Esophagus muscularis mucosa (tissue), 4 donors: ENCODE measurements around the gene ARHGAP32. TPM values are rescaled to one million over a fixed set of nuclear protein-coding genes. Genes with fewer than 3 reads are reported as not detected.

Experiments
- DNase-seq: peaks from one replicate; pipeline ENCODE4 v3.0.0-alpha.2; 2017; ENCODE audit errors: extremely low spot score
- H3K27ac ChIP-seq, 4 donors: fragments of 200-600 bp; sonication (generic); replicated peaks in 1 of 4; 1 replicate in 3 of 4; 2 replicates in 1 of 4; pipeline ENCODE4 v1.5.1; 2016 to 2019; ENCODE audit warnings: mild to moderate bottlenecking in 1 of 4
- H3K27me3 ChIP-seq, 4 donors: fragments of 200-600 bp; sonication (generic); one replicate each; pipeline versions ENCODE4 v1.5.1 to v1.6.0; 2016 to 2019
- H3K36me3 ChIP-seq, 4 donors: fragments of 200-600 bp; sonication (generic); one replicate each; pipeline ENCODE4 v1.5.1; 2016 to 2019
- H3K4me1 ChIP-seq, 4 donors: fragments of 200-600 bp; sonication (generic); one replicate each; pipeline ENCODE4 v1.5.1; 2016 to 2019
- H3K4me3 ChIP-seq, 4 donors: fragments of 200-600 bp; sonication (generic); 1 replicate in 2 of 4; 2 replicates in 2 of 4; pipeline ENCODE4 v1.5.1; 2016 to 2019; ENCODE audit warnings: mild to moderate bottlenecking in 4 of 4, moderate library complexity in 1 of 4
- H3K9me3 ChIP-seq, 4 donors: fragments of 200-600 bp; sonication (generic); 1 replicate in 3 of 4; 2 replicates in 1 of 4; pipeline ENCODE4 v1.5.1; 2016 to 2019
- EP300 ChIP-seq: sonication (generic); formaldehyde crosslinking; IDR thresholded peaks from one replicate; pipeline ENCODE4 v1.6.1; 2017; ENCODE audit warnings: antibody characterized with exemption
- POLR2A ChIP-seq: fragments of 450-650 bp; IDR thresholded peaks from one replicate; pipeline ENCODE4 v1.6.1; 2017; ENCODE audit warnings: antibody characterized with exemption, moderate library complexity, mild to moderate bottlenecking, low read depth
- POLR2AphosphoS5 ChIP-seq, 2 donors: sonication (generic); formaldehyde crosslinking; IDR thresholded peaks; one replicate each; pipeline ENCODE4 v1.6.1; 2017; ENCODE audit warnings: antibody characterized with exemption in 2 of 2
- WGBS: methylation state at CpG from one replicate; pipeline ENCODE4 v1.1.5; 2018; 5-methylcytosine and 5-hydroxymethylcytosine counted together
- intact Hi-C: fragments of 100-400 bp; cut with DNase I; formaldehyde crosslinking; loops from one replicate; pipeline ENCODE4 v1.15.1; 2023
- total RNA-seq, 4 donors: library from RNA; depleted of rRNA; stranded (reverse); fragments of >200 nt; gene quantifications; one replicate each; pipeline versions ENCODE4 v1.1.0 to v1.2.1, GENCODE V29; 2016
- TF ChIP-seq, protein P1 (sequence below), 3 experiments: fragments of 200-600 bp in 2 of 3; fragments of 450-650 bp in 1 of 3; sonication (generic) in 2 of 3; IDR thresholded peaks; one replicate each; pipeline ENCODE4 v1.5.1; 2017 to 2019; ENCODE audit warnings: antibody characterized with exemption in 3 of 3, mild to moderate bottlenecking in 2 of 3, moderate library complexity in 1 of 3

Gene ARHGAP32
- total RNA-seq, 4 donors from 2014 or later: 11.9 to 17.0 (median 15.8) TPM

GRCh38 chr11:129102225-129102624, 89.9 kb downstream of the ARHGAP32 start:
- Histone ChIP-seq H3K9me3 (peaks cover 0 to 30% (median 19%) of the 10 kb centered on the region in 4 donors), H3K4me1 (no peaks in the 10 kb centered on the region), H3K4me3 (no peak overlapping the region), H3K27ac (no peak overlapping the region), H3K36me3 (peaks cover 0 to 7% (median 0%) of the 10 kb centered on the region in 4 donors), H3K27me3 (no peaks in the 10 kb centered on the region)
- DNase-seq: no peak
- intact Hi-C loops: no loop called here
- TF ChIP-seq POLR2AphosphoS5 (IDR thresholded peaks at IDR 0.05) (no peak), POLR2A (no peak), EP300 (no peak)
- TF ChIP-seq, protein P1, sequence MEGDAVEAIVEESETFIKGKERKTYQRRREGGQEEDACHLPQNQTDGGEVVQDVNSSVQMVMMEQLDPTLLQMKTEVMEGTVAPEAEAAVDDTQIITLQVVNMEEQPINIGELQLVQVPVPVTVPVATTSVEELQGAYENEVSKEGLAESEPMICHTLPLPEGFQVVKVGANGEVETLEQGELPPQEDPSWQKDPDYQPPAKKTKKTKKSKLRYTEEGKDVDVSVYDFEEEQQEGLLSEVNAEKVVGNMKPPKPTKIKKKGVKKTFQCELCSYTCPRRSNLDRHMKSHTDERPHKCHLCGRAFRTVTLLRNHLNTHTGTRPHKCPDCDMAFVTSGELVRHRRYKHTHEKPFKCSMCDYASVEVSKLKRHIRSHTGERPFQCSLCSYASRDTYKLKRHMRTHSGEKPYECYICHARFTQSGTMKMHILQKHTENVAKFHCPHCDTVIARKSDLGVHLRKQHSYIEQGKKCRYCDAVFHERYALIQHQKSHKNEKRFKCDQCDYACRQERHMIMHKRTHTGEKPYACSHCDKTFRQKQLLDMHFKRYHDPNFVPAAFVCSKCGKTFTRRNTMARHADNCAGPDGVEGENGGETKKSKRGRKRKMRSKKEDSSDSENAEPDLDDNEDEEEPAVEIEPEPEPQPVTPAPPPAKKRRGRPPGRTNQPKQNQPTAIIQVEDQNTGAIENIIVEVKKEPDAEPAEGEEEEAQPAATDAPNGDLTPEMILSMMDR (IDR thresholded peaks at IDR 0.05): no peak

GRCh38 chr11:129093283-129093682, 98.8 kb downstream of the ARHGAP32 start:
- Histone ChIP-seq H3K27me3 (no peaks in the 10 kb centered on the region), H3K4me1 (peaks cover 0 to 8% (median 2%) of the 10 kb centered on the region in 4 donors), H3K36me3 (no peaks in the 10 kb centered on the region), H3K4me3 (no peak overlapping the region), H3K27ac (no peak overlapping the region), H3K9me3 (peaks cover 0 to 9% (median 7%) of the 10 kb centered on the region in 4 donors)
- TF ChIP-seq POLR2A (no peak), POLR2AphosphoS5 (IDR thresholded peaks at IDR 0.05) (no peak), EP300 (no peak)
- TF ChIP-seq, protein P1 (IDR thresholded peaks at IDR 0.05): no peak
- DNase-seq: no peak
- 90% methylated on average over 2 of the region's 2 CpGs for WGBS
- intact Hi-C loops: no loop called here

GRCh38 chr11:129090056-129090455, 102.1 kb downstream of the ARHGAP32 start:
- Histone ChIP-seq H3K4me3 (no peak overlapping the region), H3K27ac (no peak overlapping the region), H3K4me1 (peaks cover 0 to 8% (median 2%) of the 10 kb centered on the region in 4 donors), H3K36me3 (no peaks in the 10 kb centered on the region), H3K27me3 (no peaks in the 10 kb centered on the region), H3K9me3 (peaks cover 0 to 4% (median 3%) of the 10 kb centered on the region in 4 donors)
- WGBS: 96% methylated on average over 1 of the region's 1 CpG
- DNase-seq: no peak
- intact Hi-C loops: no loop called here
- TF ChIP-seq POLR2AphosphoS5 (IDR thresholded peaks at IDR 0.05): no peak
- TF ChIP-seq, protein P1 (IDR thresholded peaks at IDR 0.05): no peak
- no peak for TF ChIP-seq EP300
- TF ChIP-seq POLR2A: no peak

DNA sequence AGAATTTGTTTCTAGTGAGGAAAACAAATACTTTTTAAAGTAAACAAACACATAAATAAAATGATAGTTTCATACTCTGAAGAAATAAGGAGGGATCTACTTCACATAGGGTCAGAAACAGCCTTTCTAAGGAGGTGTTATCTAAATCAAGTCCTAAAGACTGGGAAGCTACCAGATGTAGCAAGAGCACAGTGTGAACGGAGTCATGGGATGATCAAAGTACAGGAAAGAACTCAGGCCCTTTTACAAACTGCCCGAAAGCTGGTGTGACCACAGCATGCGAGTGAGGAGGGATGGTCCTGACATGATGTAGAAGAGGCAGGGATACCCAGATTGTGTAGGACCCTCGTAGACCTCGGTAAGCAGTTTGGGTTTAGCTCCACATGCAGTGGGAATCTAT, 102.8 kb downstream of the ARHGAP32 start:
- no peak overlapping the region for H3K27ac ChIP-seq
- no peak for TF ChIP-seq POLR2AphosphoS5 (IDR thresholded peaks at IDR 0.05)
- TF ChIP-seq EP300: no peak
- TF ChIP-seq POLR2A: no peak
- TF ChIP-seq, protein P1 (IDR thresholded peaks at IDR 0.05): no peak
- intact Hi-C loops: no loop called here
- no peaks in the 10 kb centered on the region for H3K27me3 ChIP-seq
- no peaks in the 10 kb centered on the region for H3K36me3 ChIP-seq
- no peak for DNase-seq
- WGBS: 90% methylated on average over 5 of the region's 5 CpGs
- peaks cover 0 to 12% (median 9%) of the 10 kb centered on the region in 4 donors for H3K9me3 ChIP-seq
- peaks cover 0 to 8% (median 2%) of the 10 kb centered on the region in 4 donors for H3K4me1 ChIP-seq
- H3K4me3 ChIP-seq: no peak overlapping the region

DNA sequence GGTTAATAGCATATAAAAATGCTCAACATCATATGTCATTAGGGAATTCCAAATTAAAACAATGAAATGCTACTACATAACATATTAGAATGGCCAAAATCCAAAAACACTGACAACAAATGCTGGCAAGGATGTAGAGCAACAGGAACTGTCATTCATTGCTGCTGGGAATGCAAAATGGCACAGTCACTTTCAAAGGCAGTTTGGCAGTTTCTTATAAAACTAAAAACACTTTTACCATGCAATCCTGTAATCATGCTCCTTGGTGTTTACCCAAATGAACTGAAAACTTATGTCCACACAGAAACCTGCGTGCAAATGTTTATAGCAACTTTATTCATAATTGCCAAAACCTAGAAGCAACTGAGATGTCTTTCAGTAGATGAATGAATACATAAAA, 105.1 kb downstream of the ARHGAP32 start:
- WGBS: 81% methylated on average over 1 of the region's 1 CpG
- intact Hi-C loops: no loop called here
- DNase-seq: no peak
- Histone ChIP-seq H3K4me3 (no peak overlapping the region), H3K36me3 (no peaks in the 10 kb centered on the region), H3K4me1 (peaks cover 0 to 8% (median 2%) of the 10 kb centered on the region in 4 donors), H3K9me3 (peaks cover 0 to 26% (median 10%) of the 10 kb centered on the region in 4 donors), H3K27ac (no peak overlapping the region), H3K27me3 (no peaks in the 10 kb centered on the region)
- TF ChIP-seq POLR2A (no peak), EP300 (no peak), POLR2AphosphoS5 (IDR thresholded peaks at IDR 0.05) (no peak)
- TF ChIP-seq, protein P1 (IDR thresholded peaks at IDR 0.05): no peak
